CD4-positive, alpha-beta memory T cell (primary cell): ENCODE results near the gene RPP25L. TPM values are rescaled to one million over a fixed set of nuclear protein-coding genes. Genes with fewer than 3 reads are reported as not detected.
A peak's percentile ranks its signal among the peaks of the same experiment; 100 is the strongest.

Experiments used
- CTCF ChIA-PET: fragments of 350-600 bp; sonication (Branson Sonifier 250); formaldehyde crosslinking; loops from one replicate; lab custom pipeline; 2021; ENCODE audit warnings: inconsistent platforms; ENCODE audit not compliant: partially characterized antibody; lab: Charles Lee
- POLR2A ChIA-PET: fragments of 350-600 bp; sonication (Branson Sonifier 250); formaldehyde crosslinking; loops from one replicate; lab custom pipeline; 2021; ENCODE audit not compliant: partially characterized antibody; lab: Charles Lee
- DNase-seq, 5 donors: peaks; one replicate each; pipeline versions ENCODE4 v3.0.0 to v3.0.0-alpha.2; 2020 to 2022; ENCODE audit warnings: mixed read lengths in 1 of 5
- H3K27ac ChIP-seq: one replicate; pipeline ENCODE4 v1.7.0; 2013; ENCODE audit warnings: low read depth, low read length
- H3K27me3 ChIP-seq: 2 replicates; pipeline ENCODE4 v1.7.0; 2013; ENCODE audit warnings: mild to moderate bottlenecking, low read length, moderate library complexity; ENCODE audit not compliant: insufficient read depth
- H3K36me3 ChIP-seq: 2 replicates; pipeline ENCODE4 v1.7.0; 2013; ENCODE audit warnings: mild to moderate bottlenecking, low read length, moderate library complexity; ENCODE audit not compliant: insufficient read depth
- H3K4me1 ChIP-seq: 2 replicates; pipeline ENCODE4 v1.7.0; 2013; ENCODE audit warnings: mild to moderate bottlenecking, low read length, moderate library complexity; ENCODE audit not compliant: insufficient read depth
- H3K4me3 ChIP-seq, 2 donors: one replicate each; pipeline ENCODE4 v1.7.0; 2013; ENCODE audit warnings: low read length in 2 of 2, mild to moderate bottlenecking in 1 of 2
- H3K9me3 ChIP-seq, 2 donors: one replicate each; pipeline ENCODE4 v1.7.0; 2013; ENCODE audit warnings: low read length in 2 of 2, control low read depth in 1 of 2; ENCODE audit not compliant: control insufficient read depth in 1 of 2
- H3K27ac Mint-ChIP-seq, 7 donors: one replicate each; pipeline ENCODE4 v1.8.0; 2020 to 2021; ENCODE audit warnings: mixed read lengths in 7 of 7, mild to moderate bottlenecking in 6 of 7, inconsistent platforms in 3 of 7, moderate library complexity in 3 of 7
- H3K27me3 Mint-ChIP-seq, 2 donors: one replicate each; pipeline ENCODE4 v1.8.0; 2020 to 2021; ENCODE audit warnings: mixed read lengths in 2 of 2
- H3K36me3 Mint-ChIP-seq, 2 donors: one replicate each; pipeline ENCODE4 v1.8.0; 2020 to 2021; ENCODE audit warnings: mixed read lengths in 2 of 2, inconsistent platforms in 1 of 2, mild to moderate bottlenecking in 1 of 2
- H3K4me1 Mint-ChIP-seq, 4 donors: one replicate each; pipeline ENCODE4 v1.8.0; 2020 to 2021; ENCODE audit warnings: mixed read lengths in 4 of 4, mild to moderate bottlenecking in 1 of 4
- H3K4me3 Mint-ChIP-seq, 8 donors: one replicate each; pipeline ENCODE4 v1.8.0; 2020 to 2021; ENCODE audit warnings: mixed read lengths in 8 of 8, mild to moderate bottlenecking in 7 of 8, moderate library complexity in 6 of 8, inconsistent platforms in 3 of 8
- H3K9me3 Mint-ChIP-seq, 8 donors: one replicate each; pipeline ENCODE4 v1.8.0; 2020 to 2021; ENCODE audit warnings: mixed read lengths in 8 of 8, mild to moderate bottlenecking in 5 of 8, inconsistent platforms in 3 of 8, moderate library complexity in 1 of 8
- intact Hi-C: fragments of 100-400 bp; cut with micrococcal nuclease; formaldehyde crosslinking; loops from one replicate; pipeline ENCODE4 v1.15.1; 2023
- polyA plus RNA-seq, 2 donors: library from polyadenylated mRNA; unstranded; fragments of 300-500 nt; fragmentation: Illumina TruSeq; gene quantifications; one replicate each; pipeline ENCODE4 v1.2.3, GENCODE V29; 2021
- total RNA-seq, 2 experiments: library from RNA; stranded (reverse); gene quantifications; one replicate each; pipeline ENCODE4 v1.2.3, GENCODE V29; 2021

The RPP25L gene
- total and polyA plus RNA-seq, 4 experiments from 2014 or later: 28.5 to 46.5 (median 34.0) TPM

DNA sequence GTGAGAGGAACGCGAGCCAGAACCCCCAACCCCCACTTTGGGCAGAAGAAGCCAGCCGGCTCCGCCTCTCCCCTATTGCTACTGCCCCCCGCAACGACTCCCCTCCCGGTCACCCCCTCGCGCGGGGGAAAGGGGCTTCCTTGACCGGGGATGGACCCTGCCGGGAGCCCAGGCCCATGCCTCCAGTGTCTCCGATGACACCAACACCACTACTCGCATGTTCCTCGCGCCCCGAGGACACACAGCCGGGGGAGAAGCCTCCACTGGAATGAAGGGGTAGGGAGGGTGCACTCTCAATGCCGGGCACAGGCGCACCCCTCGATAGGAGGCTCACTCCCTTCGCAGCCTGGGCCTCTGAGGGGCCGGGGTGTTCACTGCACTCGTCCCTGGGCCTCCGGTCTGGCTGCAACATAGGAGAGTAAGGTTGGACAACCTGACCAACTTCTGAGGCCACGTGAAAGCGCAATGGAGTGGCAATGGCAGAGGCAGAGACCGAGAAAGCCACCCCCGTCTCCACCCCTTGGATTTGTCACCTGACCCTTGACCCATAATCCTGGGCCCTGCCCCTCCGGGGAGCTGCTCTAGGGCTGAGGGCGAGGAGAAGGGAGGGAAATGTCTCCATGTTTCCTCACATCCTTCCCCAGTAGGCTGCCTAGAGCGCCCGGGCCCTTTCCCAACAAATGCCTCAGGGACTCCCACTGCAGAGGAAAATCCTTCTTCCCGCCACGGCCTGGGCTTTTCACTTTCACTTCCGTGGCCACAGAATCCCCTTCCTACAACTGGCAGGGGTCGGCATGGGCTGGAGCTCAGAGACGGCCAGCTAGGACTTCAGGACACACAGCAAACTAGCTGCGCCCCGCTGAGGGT is 21.3 kb downstream of the RPP25L start:
- no peaks in the 10 kb centered on the region for H3K36me3 ChIP-seq
- intact Hi-C loops: loop anchor here (1.0 to 5.0 kb wide), 4 partner anchors 43 to 186 kb away; no protein-coding TSS in a partner anchor
- H3K9me3 ChIP-seq: no peaks in the 10 kb centered on the region
- no peak overlapping the region for H3K27ac ChIP-seq
- H3K4me3 Mint-ChIP-seq: peak overlapping the region; percentile 70 to 85 (median 80)
- H3K9me3 Mint-ChIP-seq: peaks cover 0 to 2% (median 0%) of the 10 kb centered on the region in 8 donors
- peak overlapping the region in 1 of 7 donors; percentile 30 for H3K27ac Mint-ChIP-seq
- POLR2A ChIA-PET: no interaction called here
- H3K4me1 ChIP-seq: peaks cover 25% of the 10 kb centered on the region
- peaks cover 12 to 45% (median 20%) of the 10 kb centered on the region in 4 donors for H3K4me1 Mint-ChIP-seq
- peaks cover 47% of the 10 kb centered on the region for H3K27me3 ChIP-seq
- peaks cover 59 to 72% of the 10 kb centered on the region in 2 donors for H3K27me3 Mint-ChIP-seq
- DNase-seq: peak in 1 of 5 donors; percentile 4
- CTCF ChIA-PET: interaction anchor here (0.7 to 3.0 kb wide), 22 partner anchors 8 to 260 kb away, joined by 3 to 21 read pairs (median 5); partner anchors contain the start of genes DCTN3, GALT and RPP25L
- H3K4me3 ChIP-seq: peak overlapping the region; percentile 23 to 50
- H3K36me3 Mint-ChIP-seq: no peaks in the 10 kb centered on the region

DNA sequence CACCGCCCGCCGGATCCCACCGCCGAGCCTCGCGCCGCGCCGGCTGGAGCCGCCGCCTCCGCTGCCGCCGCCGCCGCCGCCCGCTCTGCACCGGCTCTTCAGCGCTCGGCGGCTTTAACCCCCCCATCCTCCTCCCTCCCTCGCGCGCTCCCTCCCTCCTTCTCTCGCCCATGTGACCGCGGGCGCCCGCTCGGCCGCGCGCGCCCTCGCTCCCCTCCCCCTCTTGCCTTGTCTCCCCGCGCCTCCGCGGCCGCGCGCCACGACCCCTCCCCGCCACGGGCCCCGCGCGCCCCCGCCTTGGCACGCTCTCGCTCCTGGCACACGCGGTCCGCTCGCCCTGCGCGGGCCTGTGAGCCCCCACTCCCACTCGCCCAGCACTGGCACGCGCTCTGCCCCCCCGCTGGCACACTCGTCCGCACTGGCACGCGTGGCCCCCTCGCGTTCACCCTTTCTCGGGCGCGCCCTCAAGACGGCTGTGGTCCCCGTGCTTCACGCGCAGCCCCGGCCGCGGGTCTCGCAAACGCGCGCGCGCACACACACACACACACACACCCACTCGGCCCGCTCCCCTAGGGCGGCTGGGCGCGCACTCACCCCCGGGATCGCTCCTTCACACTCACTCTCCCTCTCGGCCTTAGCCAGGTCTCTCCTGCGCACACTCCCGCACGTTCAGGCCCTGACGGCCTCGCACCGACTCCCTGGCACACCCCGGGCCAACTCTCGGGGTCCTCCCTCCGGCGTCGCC is 22.1 kb downstream of the RPP25L start, which contains the start of gene CNTFR:
Gene CNTFR (minus strand): TSS at position 89 of the 745 bp plus-strand sequence. CDS start 20,743 bp downstream, outside the sequence.
- Histone ChIP-seq H3K27ac (no peak within 1 kb of the TSS), H3K27me3 (peaks cover 43% of the 10 kb centered on the region), H3K4me3 (peak within 1 kb of the TSS in 1 of 2 donors; percentile 50), H3K9me3 (no peaks in the 10 kb centered on the region), H3K4me1 (peaks cover 25% of the 10 kb centered on the region), H3K36me3 (no peaks in the 10 kb centered on the region)
- Mint-ChIP-seq H3K27me3 (peaks cover 56 to 74% of the 10 kb centered on the region in 2 donors), H3K27ac (peak within 1 kb of the TSS in 3 of 7 donors; percentile 5 to 63 (median 30)), H3K9me3 (peaks cover 0 to 2% (median 0%) of the 10 kb centered on the region in 8 donors), H3K4me1 (peaks cover 12 to 45% (median 20%) of the 10 kb centered on the region in 4 donors), H3K4me3 (peak within 1 kb of the TSS; percentile 78 to 86 (median 82)), H3K36me3 (no peaks in the 10 kb centered on the region)
- ChIA-PET POLR2A (no interaction called here), CTCF (no interaction called here)
- peak in 2 of 5 donors; percentile 10 to 20 for DNase-seq
- intact Hi-C loops: loop anchor here (5.0 kb wide), 1 partner anchor 43 kb away; no protein-coding TSS in a partner anchor

DNA sequence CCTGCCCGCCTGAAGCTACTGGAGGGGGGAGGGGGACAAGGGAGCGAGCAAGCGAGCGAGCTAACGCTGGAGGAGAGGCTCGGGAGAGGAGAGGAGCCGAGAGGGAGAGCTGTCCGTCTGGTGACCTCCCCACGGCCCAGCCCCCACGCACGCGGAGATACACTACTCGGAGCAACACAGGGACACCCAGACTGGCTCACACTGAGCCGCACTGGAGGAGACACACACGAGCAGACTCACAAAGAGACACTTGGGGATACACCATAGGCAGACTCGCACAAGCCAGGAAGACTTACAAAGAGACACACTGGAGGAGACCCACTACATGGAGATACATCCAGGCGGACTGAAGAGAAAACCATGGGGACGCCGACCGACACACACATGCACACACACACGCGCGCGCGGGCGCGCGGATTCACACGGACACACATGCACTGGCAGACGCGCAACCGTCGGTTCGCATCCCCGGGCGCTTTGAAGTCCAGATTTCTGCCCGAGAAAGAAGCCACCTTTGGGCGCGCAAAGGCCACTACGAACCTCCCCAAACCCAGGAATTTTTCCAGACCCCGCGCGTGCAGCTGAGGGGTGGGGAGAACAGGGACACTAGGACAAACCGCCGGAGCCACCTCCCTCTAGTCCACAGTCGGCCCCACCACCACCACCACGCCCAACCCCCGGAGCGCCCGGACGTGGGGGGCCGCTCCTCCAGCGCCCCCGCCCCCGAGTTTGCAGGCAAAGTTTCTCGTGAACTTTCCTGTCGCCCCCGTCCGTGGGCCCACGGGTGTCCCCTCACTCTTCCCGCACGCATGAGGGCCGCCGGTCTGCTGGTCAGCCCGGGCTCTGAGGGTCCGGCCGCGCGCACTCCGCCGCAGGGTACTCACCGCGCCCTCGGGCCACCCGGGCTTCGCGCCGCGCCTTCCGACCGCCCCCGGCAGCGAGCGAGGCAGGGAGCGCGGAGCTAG is 22.9 kb downstream of the RPP25L start:
- H3K4me1 Mint-ChIP-seq: peaks cover 12 to 45% (median 20%) of the 10 kb centered on the region in 4 donors
- peak overlapping the region; percentile 70 to 86 (median 79) for H3K4me3 Mint-ChIP-seq
- H3K36me3 ChIP-seq: no peaks in the 10 kb centered on the region
- peaks cover 44% of the 10 kb centered on the region for H3K27me3 ChIP-seq
- no peak overlapping the region for H3K27ac ChIP-seq
- intact Hi-C loops: no loop called here
- peaks cover 25% of the 10 kb centered on the region for H3K4me1 ChIP-seq
- peaks cover 0 to 2% (median 0%) of the 10 kb centered on the region in 8 donors for H3K9me3 Mint-ChIP-seq
- peaks cover 58 to 82% of the 10 kb centered on the region in 2 donors for H3K27me3 Mint-ChIP-seq
- no peak overlapping the region for H3K4me3 ChIP-seq
- no peaks in the 10 kb centered on the region for H3K9me3 ChIP-seq
- peak overlapping the region in 1 of 7 donors; percentile 5 for H3K27ac Mint-ChIP-seq
- ChIA-PET POLR2A (no interaction called here), CTCF (interaction anchor here (1.8 kb wide), 1 partner anchor 185 kb away, joined by 7 read pairs; no protein-coding TSS in a partner anchor)
- DNase-seq: no peak
- H3K36me3 Mint-ChIP-seq: no peaks in the 10 kb centered on the region

DNA sequence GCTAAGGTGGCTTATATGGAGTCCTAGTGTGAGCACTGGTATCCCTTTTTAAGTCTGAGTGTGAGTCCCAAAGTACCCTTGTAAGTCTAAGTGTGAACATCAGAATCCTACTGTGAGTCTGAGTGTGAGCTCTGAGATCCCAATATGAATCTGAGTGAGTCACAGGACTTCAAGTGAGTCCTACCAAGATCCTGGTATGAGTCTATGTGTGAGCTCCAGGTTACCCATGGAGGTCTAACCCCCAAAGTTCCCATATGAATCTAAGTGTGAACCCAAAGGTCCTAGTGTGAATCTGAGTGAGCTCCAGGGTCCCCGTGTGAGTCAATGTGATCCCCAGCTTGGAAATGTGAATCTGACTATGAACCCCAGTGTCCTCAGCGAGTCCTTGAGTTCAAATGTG is 24.6 kb downstream of the RPP25L start:
- peaks cover 32% of the 10 kb centered on the region for H3K27me3 ChIP-seq

DNA sequence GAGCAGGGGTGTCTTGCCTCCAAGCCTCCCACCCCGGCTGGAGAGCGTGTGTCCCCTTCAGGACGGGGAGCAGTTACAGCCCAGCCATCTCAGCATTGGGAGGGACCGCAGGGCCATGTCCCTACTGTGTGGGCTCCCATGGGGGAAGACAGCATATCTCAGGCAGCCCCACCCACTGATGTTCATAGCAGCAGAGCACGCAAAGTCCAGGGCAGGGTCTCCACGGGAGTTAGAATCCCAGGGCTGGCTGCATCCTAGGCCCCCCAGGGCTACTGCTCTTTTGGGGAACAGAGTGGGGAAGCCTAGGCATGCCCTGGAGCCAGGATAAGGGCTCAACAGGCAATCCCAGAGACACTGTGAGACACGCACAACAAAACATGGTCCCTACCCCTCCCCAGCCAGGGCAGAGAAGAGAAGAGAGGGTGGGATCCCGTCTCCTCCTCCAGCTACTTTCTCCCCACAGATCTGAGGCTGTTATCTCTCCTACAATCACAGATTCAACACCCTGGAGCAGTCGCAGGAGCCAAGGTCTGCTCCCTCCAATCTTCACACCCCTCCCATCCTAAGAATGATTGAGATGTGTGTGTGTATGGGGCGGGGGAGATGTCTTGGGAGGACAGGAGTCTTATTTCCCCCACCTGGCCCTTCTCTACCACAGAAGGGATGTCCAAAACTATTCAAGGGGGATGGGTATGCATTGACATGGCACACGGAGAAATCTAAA is 25.8 kb downstream of the RPP25L start:
- peaks cover 16% of the 10 kb centered on the region for H3K4me1 ChIP-seq
- ChIA-PET CTCF (interaction anchor here (1.5 kb wide), 1 partner anchor 9 kb away, joined by 5 read pairs; no protein-coding TSS in a partner anchor), POLR2A (no interaction called here)
- intact Hi-C loops: no loop called here
- H3K36me3 ChIP-seq: no peaks in the 10 kb centered on the region
- H3K27me3 Mint-ChIP-seq: peaks cover 53 to 80% of the 10 kb centered on the region in 2 donors
- no peaks in the 10 kb centered on the region for H3K9me3 ChIP-seq
- H3K4me3 ChIP-seq: no peak overlapping the region
- no peak for DNase-seq
- no peaks in the 10 kb centered on the region for H3K36me3 Mint-ChIP-seq
- no peak overlapping the region for H3K27ac Mint-ChIP-seq
- H3K9me3 Mint-ChIP-seq: no peaks in the 10 kb centered on the region
- H3K4me3 Mint-ChIP-seq: no peak overlapping the region
- no peak overlapping the region for H3K27ac ChIP-seq
- H3K4me1 Mint-ChIP-seq: peaks cover 12 to 32% (median 18%) of the 10 kb centered on the region in 4 donors
- peaks cover 24% of the 10 kb centered on the region for H3K27me3 ChIP-seq

More for the DNA sequence above, 24.6 kb downstream of the RPP25L start:
- H3K27ac ChIP-seq: no peak overlapping the region
- POLR2A ChIA-PET: no interaction called here
- intact Hi-C loops: no loop called here
- H3K36me3 ChIP-seq: no peaks in the 10 kb centered on the region
- peak overlapping the region in 3 of 8 donors; percentile 2 to 77 (median 14) for H3K4me3 Mint-ChIP-seq
- CTCF ChIA-PET: interaction anchor here (0.6 to 1.8 kb wide), 4 partner anchors 68 to 254 kb away, joined by 3 to 7 read pairs (median 3); no protein-coding TSS in a partner anchor
- no peak overlapping the region for H3K4me3 ChIP-seq
- no peaks in the 10 kb centered on the region for H3K36me3 Mint-ChIP-seq
- DNase-seq: no peak
- H3K27ac Mint-ChIP-seq: no peak overlapping the region
- H3K27me3 Mint-ChIP-seq: peaks cover 53 to 79% of the 10 kb centered on the region in 2 donors
- H3K4me1 ChIP-seq: peaks cover 25% of the 10 kb centered on the region
- peaks cover 12 to 39% (median 18%) of the 10 kb centered on the region in 4 donors for H3K4me1 Mint-ChIP-seq
- peaks cover 0 to 2% (median 0%) of the 10 kb centered on the region in 8 donors for H3K9me3 Mint-ChIP-seq
- no peaks in the 10 kb centered on the region for H3K9me3 ChIP-seq

DNA sequence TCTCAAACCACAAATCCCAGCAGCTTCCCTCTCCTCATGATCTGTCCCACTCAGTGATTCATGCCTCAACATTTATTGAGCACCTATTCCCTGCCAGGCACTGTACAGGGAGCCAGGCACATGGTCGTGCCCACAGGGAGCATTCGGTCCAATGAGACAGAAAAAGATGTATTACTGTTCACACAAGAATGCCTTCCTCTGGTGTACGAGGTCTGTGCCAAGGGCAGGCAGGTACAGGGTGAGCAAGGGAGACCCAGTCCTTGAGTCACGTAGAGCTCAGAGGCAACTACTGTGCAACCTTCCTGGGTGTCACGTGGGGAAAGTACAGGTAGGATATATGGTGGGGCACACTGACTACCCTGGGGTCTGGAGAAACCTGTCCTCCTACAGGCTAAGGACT is 26.9 kb downstream of the RPP25L start:
- H3K4me3 Mint-ChIP-seq: no peak overlapping the region
- Histone ChIP-seq H3K36me3 (no peaks in the 10 kb centered on the region), H3K9me3 (no peaks in the 10 kb centered on the region), H3K4me3 (no peak overlapping the region), H3K27me3 (peaks cover 15% of the 10 kb centered on the region), H3K4me1 (peaks cover 8% of the 10 kb centered on the region), H3K27ac (no peak overlapping the region)
- no peaks in the 10 kb centered on the region for H3K36me3 Mint-ChIP-seq
- no peaks in the 10 kb centered on the region for H3K9me3 Mint-ChIP-seq
- POLR2A ChIA-PET: no interaction called here
- H3K27me3 Mint-ChIP-seq: peaks cover 57 to 83% of the 10 kb centered on the region in 2 donors
- peaks cover 7 to 21% (median 11%) of the 10 kb centered on the region in 4 donors for H3K4me1 Mint-ChIP-seq
- no peak for DNase-seq
- CTCF ChIA-PET: interaction anchor here (0.7 to 1.5 kb wide), 2 partner anchors 10 to 181 kb away, joined by 4 to 5 read pairs; no protein-coding TSS in a partner anchor
- intact Hi-C loops: no loop called here
- no peak overlapping the region for H3K27ac Mint-ChIP-seq
